GM23248 (cell line): ENCODE data around the gene IGF2BP3. TPM values are rescaled to one million over a fixed set of nuclear protein-coding genes. Genes with fewer than 3 reads are reported as not detected.

Source experiments
- DNase-seq: peaks from one replicate; pipeline ENCODE4 v3.0.0-alpha.2; 2015
- H2AFZ ChIP-seq: fragments of 200-600 bp; sonication (generic); 2 replicates; pipeline ENCODE4 v1.6.1; 2016; ENCODE audit warnings: antibody characterized with exemption
- H3F3A ChIP-seq: fragments of 200-600 bp; sonication (generic); 2 replicates; pipeline ENCODE4 v1.6.1; 2016; ENCODE audit warnings: mild to moderate bottlenecking, antibody characterized with exemption, mixed run types; ENCODE audit not compliant: insufficient read depth
- H3K27ac ChIP-seq: fragments of 200-600 bp; sonication (generic); 2 replicates; pipeline ENCODE4 v1.5.1; 2016; ENCODE audit warnings: mild to moderate bottlenecking
- H3K27me3 ChIP-seq: fragments of 200-600 bp; sonication (generic); replicated peaks from 2 replicates; pipeline ENCODE4 v1.6.1; 2016; ENCODE audit warnings: mild to moderate bottlenecking; ENCODE audit not compliant: insufficient read depth
- H3K36me3 ChIP-seq: fragments of 200-600 bp; sonication (generic); 2 replicates; pipeline ENCODE4 v1.6.1; 2016; ENCODE audit warnings: low read depth, mild to moderate bottlenecking
- H3K4me1 ChIP-seq: fragments of 200-600 bp; sonication (generic); 2 replicates; pipeline ENCODE4 v1.6.1; 2016; ENCODE audit warnings: mild to moderate bottlenecking; ENCODE audit not compliant: insufficient read depth
- H3K4me2 ChIP-seq: fragments of 200-600 bp; sonication (generic); one replicate; pipeline ENCODE4 v1.6.1; 2016; ENCODE audit warnings: mild to moderate bottlenecking; ENCODE audit not compliant: unreplicated experiment
- H3K4me3 ChIP-seq: fragments of 200-600 bp; sonication (generic); 2 replicates; pipeline ENCODE4 v1.5.1; 2016; ENCODE audit warnings: mild to moderate bottlenecking
- H3K79me2 ChIP-seq: fragments of 200-600 bp; sonication (generic); 2 replicates; pipeline ENCODE4 v1.6.1; 2016; ENCODE audit warnings: mild to moderate bottlenecking; ENCODE audit not compliant: insufficient read depth
- H3K9ac ChIP-seq: fragments of 200-600 bp; sonication (generic); 2 replicates; pipeline ENCODE4 v1.6.1; 2016; ENCODE audit warnings: mild to moderate bottlenecking
- H3K9me2 ChIP-seq: fragments of 200-600 bp; sonication (generic); 2 replicates; pipeline ENCODE4 v1.6.1; 2016; ENCODE audit warnings: mixed run types, mild to moderate bottlenecking, moderate library complexity; ENCODE audit not compliant: insufficient read depth
- H3K9me3 ChIP-seq: fragments of 200-600 bp; sonication (generic); one replicate; pipeline ENCODE4 v1.6.1; 2017; ENCODE audit warnings: low read depth
- H4K20me1 ChIP-seq: fragments of 200-600 bp; sonication (generic); 2 replicates; pipeline ENCODE4 v1.6.0; 2016; ENCODE audit not compliant: insufficient read depth
- EZH2 ChIP-seq: fragments of 200-600 bp; sonication (generic); IDR thresholded peaks from 2 replicates; pipeline ENCODE4 v1.6.1; 2018; ENCODE audit warnings: antibody characterized with exemption, mild to moderate bottlenecking; ENCODE audit not compliant: insufficient read depth, poor library complexity, severe bottlenecking
- EZH2phosphoT487 ChIP-seq: fragments of 200-600 bp; sonication (generic); IDR thresholded peaks from 2 replicates; pipeline ENCODE4 v1.6.1; 2018; ENCODE audit warnings: antibody characterized with exemption, moderate library complexity, mild to moderate bottlenecking, low read depth; ENCODE audit not compliant: insufficient read depth
- WGBS, 2 experiments: methylation state at CpG; one replicate each; pipeline ENCODE4 v1.1.6; 2015 to 2017; ENCODE audit warnings: low lambda C conversion rate in 2 of 2, low coverage in 1 of 2; ENCODE audit errors: missing lambda C conversion rate in 2 of 2; 5-methylcytosine and 5-hydroxymethylcytosine counted together
- in situ Hi-C: fragments of 300-500 bp; cut with MboI; formaldehyde crosslinking; loops from 2 replicates; pipeline ENCODE4 v1.15.0; 2020
- polyA plus RNA-seq: library from polyadenylated mRNA; unstranded; fragments of >200 nt; fragmentation: Nextera tagmentation; extraction: Ambion mirVana; gene quantifications from 2 replicates; pipeline ENCODE4 v1.2.1, GENCODE V29; 2016
- total RNA-seq: library from RNA; depleted of rRNA; stranded (reverse); fragments of >200 nt; shearing (Covaris generic); gene quantifications from 2 replicates; pipeline ENCODE4 v1.2.3, GENCODE V29; 2014

Gene IGF2BP3
- total and polyA plus RNA-seq, 2 experiments from 2014 or later, result 7.6 to 18.2 TPM

- Histone ChIP-seq H2AFZ (no peak overlapping the region), H3K27me3 (no peaks in the 10 kb centered on the region), H3K9ac (no peak overlapping the region), H3K79me2 (peaks cover 31% of the 10 kb centered on the region), H3K36me3 (no peaks in the 10 kb centered on the region), H3K9me2 (no peaks in the 10 kb centered on the region), H3K9me3 (no peaks in the 10 kb centered on the region), H3K4me1 (peaks cover 30% of the 10 kb centered on the region), H3K4me3 (no peak overlapping the region), H4K20me1 (no peaks in the 10 kb centered on the region), H3K27ac (peak overlapping the region; percentile 19; the same call in 1 of the 2 replicates), H3K4me2 (no peak overlapping the region), H3F3A (peaks cover 11% of the 10 kb centered on the region)
- DNase-seq, result peak; percentile 87
- TF ChIP-seq EZH2phosphoT487, result no peak
- no peak for TF ChIP-seq EZH2
- in situ Hi-C loops, result no loop called here
- WGBS, 2 experiments, result 46 to 56% methylated on average over 3 of the region's 3 CpGs
Measured at GRCh38 chr7:23396222-23397015, 73.9 kb downstream of the IGF2BP3 start.

GRCh38 chr7:23394488-23395171 lies 75.7 kb downstream of the IGF2BP3 start:
- no peak overlapping the region for H3K4me2 ChIP-seq
- no peak overlapping the region for H3K9ac ChIP-seq
- H3F3A ChIP-seq, result peaks cover 14% of the 10 kb centered on the region
- peak; percentile 60 for DNase-seq
- H3K36me3 ChIP-seq, result no peaks in the 10 kb centered on the region
- no peaks in the 10 kb centered on the region for H4K20me1 ChIP-seq
- no peaks in the 10 kb centered on the region for H3K27me3 ChIP-seq
- H3K79me2 ChIP-seq, result peaks cover 20% of the 10 kb centered on the region; the same call in 1 of the 2 replicates
- in situ Hi-C loops, result no loop called here
- WGBS, 2 experiments, result 68 to 78% methylated on average over 3 of the region's 3 CpGs
- H2AFZ ChIP-seq, result no peak overlapping the region
- no peaks in the 10 kb centered on the region for H3K9me2 ChIP-seq
- H3K4me1 ChIP-seq, result peaks cover 34% of the 10 kb centered on the region
- no peak for TF ChIP-seq EZH2
- TF ChIP-seq EZH2phosphoT487, result no peak
- H3K9me3 ChIP-seq, result no peaks in the 10 kb centered on the region
- peak overlapping the region; percentile 22; the same call in 1 of the 2 replicates for H3K27ac ChIP-seq
- no peak overlapping the region for H3K4me3 ChIP-seq

- Histone ChIP-seq H3K4me2 (no peak overlapping the region), H4K20me1 (no peaks in the 10 kb centered on the region), H2AFZ (no peak overlapping the region), H3K36me3 (no peaks in the 10 kb centered on the region), H3K4me1 (peaks cover 34% of the 10 kb centered on the region), H3K9ac (no peak overlapping the region), H3K9me2 (no peaks in the 10 kb centered on the region), H3F3A (peaks cover 14% of the 10 kb centered on the region), H3K79me2 (peaks cover 22% of the 10 kb centered on the region), H3K4me3 (no peak overlapping the region), H3K9me3 (no peaks in the 10 kb centered on the region), H3K27me3 (no peaks in the 10 kb centered on the region), H3K27ac (no peak overlapping the region)
- in situ Hi-C loops, result no loop called here
- DNase-seq, result no peak
- TF ChIP-seq EZH2 (no peak), EZH2phosphoT487 (no peak)
- WGBS, 2 experiments, result 89 to 90% methylated on average over 3 of the region's 3 CpGs
Measured at GRCh38 chr7:23393636-23394035, 76.7 kb downstream of the IGF2BP3 start.

- no peak overlapping the region for H3K27ac ChIP-seq
- H3K4me1 ChIP-seq, result peaks cover 10% of the 10 kb centered on the region
- H3K9me2 ChIP-seq, result no peaks in the 10 kb centered on the region
- no peak overlapping the region for H3K9ac ChIP-seq
- no peaks in the 10 kb centered on the region for H3K9me3 ChIP-seq
- H3K4me2 ChIP-seq, result no peak overlapping the region
- TF ChIP-seq EZH2, result no peak
- no peak for TF ChIP-seq EZH2phosphoT487
- H4K20me1 ChIP-seq, result no peaks in the 10 kb centered on the region
- DNase-seq, result no peak
- H2AFZ ChIP-seq, result no peak overlapping the region
- in situ Hi-C loops, result no loop called here
- no peak overlapping the region for H3K4me3 ChIP-seq
- H3K79me2 ChIP-seq, result peaks cover 31% of the 10 kb centered on the region
- H3F3A ChIP-seq, result 0 out of 2 replicates have a peak, but pooled peaks cover 5% of the 10 kb centered on the region
- WGBS, 2 experiments, result 91 to 94% methylated on average over 3 of the region's 3 CpGs
- H3K27me3 ChIP-seq, result no peaks in the 10 kb centered on the region
- no peaks in the 10 kb centered on the region; the same call in 1 of the 2 replicates for H3K36me3 ChIP-seq
Measured at GRCh38 chr7:23389701-23390100, 80.6 kb downstream of the IGF2BP3 start.
